ENCODE measurements around the gene FAM110D.

FAM110D gene

DNA sequence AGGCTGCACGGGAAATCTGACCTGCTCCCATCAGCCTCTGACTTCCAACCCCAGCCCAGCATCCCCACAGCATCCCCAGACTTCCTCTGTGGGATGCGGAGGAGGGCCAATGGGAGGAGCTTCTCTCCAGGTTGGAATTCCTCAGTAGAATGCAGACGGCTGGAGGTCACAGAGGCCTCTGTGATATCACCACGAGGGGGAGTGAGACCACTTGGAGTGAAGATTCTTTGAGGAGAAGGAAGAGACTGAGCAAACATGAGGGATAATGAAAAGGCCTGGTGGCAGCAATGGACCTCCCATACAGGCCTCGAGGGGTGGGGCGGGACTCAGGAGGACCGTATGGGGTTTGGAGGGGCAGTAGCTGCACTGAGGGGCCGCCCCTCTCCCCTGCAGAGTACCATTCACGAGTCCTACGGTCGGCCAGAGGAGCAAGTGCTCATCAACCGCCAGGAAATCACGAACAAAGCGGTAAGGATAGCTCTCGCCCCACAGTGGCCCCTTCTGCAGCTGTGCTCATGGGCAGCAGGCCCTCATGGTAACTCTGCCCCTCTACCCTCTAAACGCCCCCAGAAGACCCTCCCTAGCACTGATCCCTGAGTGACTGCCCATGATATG, 31.6 kb downstream of the FAM110D start, which contains the start of gene CATSPER4:
Gene CATSPER4 (plus strand): TSS at position 230 of the 615 bp plus-strand sequence. CDS start 26 bp downstream, at position 256.
- DNase-seq: no peak

DNA sequence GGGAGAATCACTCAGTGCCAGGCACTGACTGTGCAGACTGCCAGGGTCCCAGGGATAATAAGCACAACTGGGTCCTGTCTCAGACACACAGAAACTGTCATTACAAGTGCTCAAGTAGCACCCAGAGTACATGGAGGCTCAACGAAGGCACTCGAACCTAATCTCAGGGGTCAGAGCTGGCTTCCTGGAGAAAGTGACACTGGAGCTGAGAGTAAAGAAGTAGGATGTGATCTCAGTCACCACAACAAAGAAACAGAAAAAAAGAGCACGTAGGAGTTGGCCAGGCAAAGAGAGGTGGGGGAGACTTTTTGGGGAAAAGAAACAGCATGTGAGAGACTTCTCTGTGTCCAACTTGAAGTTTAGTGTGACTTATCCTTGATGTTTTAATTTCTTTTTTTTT, 32.9 kb downstream of the FAM110D start:
- DNase-seq: no peak

GRCh38 chr1:26195805-26196204, 36.9 kb downstream of the FAM110D start:
- no peak for DNase-seq

GRCh38 chr1:26197301-26197700, 38.4 kb downstream of the FAM110D start:
- DNase-seq: no peak

DNA sequence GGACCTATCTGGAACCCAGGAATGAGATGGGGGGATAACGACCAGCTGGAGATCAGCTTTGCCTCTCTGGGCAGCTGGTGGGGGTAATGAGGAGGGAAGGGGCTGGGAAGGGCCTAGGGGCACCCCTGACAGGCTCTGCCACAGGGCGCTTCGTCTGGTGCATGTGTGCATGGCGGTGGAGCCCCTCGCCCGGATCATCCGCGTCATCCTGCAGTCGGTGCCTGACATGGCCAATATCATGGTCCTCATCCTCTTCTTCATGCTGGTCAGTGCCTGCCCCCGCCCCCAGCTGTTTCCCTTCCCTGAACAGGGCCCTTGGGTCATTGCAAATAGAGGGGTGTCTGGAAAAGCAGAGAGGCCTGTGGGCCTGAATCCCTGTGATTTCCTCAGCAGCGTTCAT, 38.9 kb downstream of the FAM110D start:
- no peak for DNase-seq

GRCh38 chr1:26200413-26200812, 41.5 kb downstream of the FAM110D start:
- no peak for DNase-seq

GRCh38 chr1:26203642-26204318, 44.9 kb downstream of the FAM110D start:
- DNase-seq: no peak

GRCh38 chr1:26210147-26210870, 51.4 kb downstream of the FAM110D start:
- no peak for DNase-seq

DNA sequence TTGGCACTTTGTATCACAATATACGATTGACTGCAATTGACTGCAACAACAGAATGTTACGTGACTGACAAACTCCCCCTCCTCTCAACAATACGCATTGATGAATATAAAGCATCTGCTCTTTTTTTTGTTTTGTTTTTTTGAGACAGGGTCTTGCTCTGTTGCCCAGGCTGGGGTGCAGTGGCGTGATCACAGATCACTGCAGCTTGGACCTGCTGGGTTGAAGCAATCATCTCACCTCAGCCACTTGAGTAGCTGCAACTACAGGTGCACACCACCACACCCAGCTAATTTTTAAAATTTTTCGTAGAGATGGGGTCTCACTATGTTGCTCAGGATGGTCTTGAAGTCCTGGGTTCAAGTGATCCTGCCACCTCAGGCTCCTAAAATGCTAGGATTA, 53.8 kb downstream of the FAM110D start:
- DNase-seq: no peak

GRCh38 chr1:26213335-26213905, 54.5 kb downstream of the FAM110D start:
- DNase-seq: no peak
